ENCODE measurements around the gene OPN4. TPM values are rescaled to one million over a fixed set of nuclear protein-coding genes. Genes with fewer than 3 reads are reported as not detected.

OPN4 gene
- polyA plus RNA-seq, 1 of the 3 experiments (the other 2 are of a cell fraction) = 0.03 TPM

DNA sequence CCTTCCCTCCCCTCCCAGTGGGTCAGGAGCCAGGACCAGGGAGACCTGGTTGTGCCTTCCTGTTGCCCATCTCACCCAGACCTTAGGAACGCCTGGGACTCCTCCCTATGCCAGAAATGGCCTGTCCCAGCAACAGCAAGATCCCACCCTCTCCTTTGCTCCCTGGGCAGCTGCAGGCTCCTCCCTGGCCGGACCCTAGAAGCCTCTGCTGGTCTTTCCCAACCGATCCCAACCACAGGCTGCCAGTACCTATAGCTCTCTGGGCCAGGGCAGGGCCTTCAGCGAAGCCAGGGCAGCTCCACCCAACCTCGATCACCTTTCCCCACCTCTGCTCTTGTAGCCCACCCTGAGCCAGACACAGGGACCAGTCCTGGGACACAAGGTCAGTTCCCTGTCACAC, 35.9 kb downstream of the OPN4 start:
- 80% methylated on average over 5 of the region's 5 CpGs for WGBS (ENCODE audit: low lambda C conversion rate)
- Histone ChIP-seq H3K9me2 (no peaks in the 10 kb centered on the region), H3K4me1 (ENCODE audit: control insufficient read depth in 1 of 2, insufficient read depth in 2 of 2, low read depth in 1 of 2, low read length in 1 of 2) (peaks cover 0 to 6% of the 10 kb centered on the region in 2 experiments; a peak in 1 of 4 replicates), H3K9ac (no peak overlapping the region), H3K36me3 (replicated peaks in 1 of 2; ENCODE audit: control insufficient read depth in 1 of 2, insufficient read depth in 2 of 2, low read length in 1 of 2) (no peaks in the 10 kb centered on the region), H3F3A (replicated peaks; ENCODE audit: insufficient read depth) (no peaks in the 10 kb centered on the region), H3K27ac (ENCODE audit: low read depth in 2 of 2, low read length in 1 of 2) (no peak overlapping the region), H3K9me3 (no peaks in the 10 kb centered on the region), H3K27me3 (ENCODE audit: insufficient read depth) (no peaks in the 10 kb centered on the region), H3K4me2 (no peak overlapping the region), H3K4me3 (ENCODE audit: low read depth in 2 of 2, low read length in 1 of 2) (no peak overlapping the region), H4K20me1 (ENCODE audit: insufficient read depth) (no peaks in the 10 kb centered on the region), H3K79me2 (ENCODE audit: insufficient read depth) (no peaks in the 10 kb centered on the region), H2AFZ (ENCODE audit: low read depth) (no peak overlapping the region)
- ChIA-PET POLR2A (no interaction called here), CTCF (interaction anchor here (1.4 to 3.5 kb wide), 4 partner anchors 11 to 210 kb away, joined by 3 to 39 read pairs (median 4); no protein-coding TSS in a partner anchor)
- no peak for DNase-seq
- TF ChIP-seq, protein P1, sequence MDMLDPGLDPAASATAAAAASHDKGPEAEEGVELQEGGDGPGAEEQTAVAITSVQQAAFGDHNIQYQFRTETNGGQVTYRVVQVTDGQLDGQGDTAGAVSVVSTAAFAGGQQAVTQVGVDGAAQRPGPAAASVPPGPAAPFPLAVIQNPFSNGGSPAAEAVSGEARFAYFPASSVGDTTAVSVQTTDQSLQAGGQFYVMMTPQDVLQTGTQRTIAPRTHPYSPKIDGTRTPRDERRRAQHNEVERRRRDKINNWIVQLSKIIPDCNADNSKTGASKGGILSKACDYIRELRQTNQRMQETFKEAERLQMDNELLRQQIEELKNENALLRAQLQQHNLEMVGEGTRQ (IDR thresholded peaks at IDR 0.05; ENCODE audit: borderline replicate concordance, low read depth, low read length) = no peak
- TF ChIP-seq SMC3 (IDR thresholded peaks at IDR 0.05; ENCODE audit: low read depth, low read length) (no peak), RXRA (IDR thresholded peaks at IDR 0.05; ENCODE audit: borderline replicate concordance, low read depth) (no peak), GABPA (IDR thresholded peaks at IDR 0.05; ENCODE audit: low read depth) (no peak), GATA2 (CRISPR knock-in tag; IDR thresholded peaks at IDR 0.05) (no peak), FOXJ3 (CRISPR knock-in tag; IDR thresholded peaks at IDR 0.05) (no peak), SIN3A (IDR thresholded peaks at IDR 0.05; ENCODE audit: borderline replicate concordance, low read depth, low read length) (no peak), EZH2phosphoT487 (IDR thresholded peaks at IDR 0.05; ENCODE audit: borderline replicate concordance, low read depth) (no peak), FOSL2 (IDR thresholded peaks at IDR 0.05; ENCODE audit: borderline replicate concordance, low read depth) (no peak), JUND (IDR thresholded peaks at IDR 0.05) (no peak), MEF2A (IDR thresholded peaks at IDR 0.05; ENCODE audit: borderline replicate concordance, low read depth) (no peak), TCF12 (IDR thresholded peaks at IDR 0.05) (no peak), YY1 (IDR thresholded peaks at IDR 0.05; ENCODE audit: low read depth) (no peak), RCOR1 (IDR thresholded peaks at IDR 0.05; ENCODE audit: low read length) (no peak)
- TF ChIP-seq, protein P2, sequence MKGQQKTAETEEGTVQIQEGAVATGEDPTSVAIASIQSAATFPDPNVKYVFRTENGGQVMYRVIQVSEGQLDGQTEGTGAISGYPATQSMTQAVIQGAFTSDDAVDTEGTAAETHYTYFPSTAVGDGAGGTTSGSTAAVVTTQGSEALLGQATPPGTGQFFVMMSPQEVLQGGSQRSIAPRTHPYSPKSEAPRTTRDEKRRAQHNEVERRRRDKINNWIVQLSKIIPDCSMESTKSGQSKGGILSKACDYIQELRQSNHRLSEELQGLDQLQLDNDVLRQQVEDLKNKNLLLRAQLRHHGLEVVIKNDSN (IDR thresholded peaks at IDR 0.05; ENCODE audit: borderline replicate concordance, low read depth) = no peak
- TF ChIP-seq, protein P3, sequence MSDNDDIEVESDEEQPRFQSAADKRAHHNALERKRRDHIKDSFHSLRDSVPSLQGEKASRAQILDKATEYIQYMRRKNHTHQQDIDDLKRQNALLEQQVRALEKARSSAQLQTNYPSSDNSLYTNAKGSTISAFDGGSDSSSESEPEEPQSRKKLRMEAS (IDR thresholded peaks at IDR 0.05; ENCODE audit: low read depth) = no peak
- TF ChIP-seq, protein P4, sequence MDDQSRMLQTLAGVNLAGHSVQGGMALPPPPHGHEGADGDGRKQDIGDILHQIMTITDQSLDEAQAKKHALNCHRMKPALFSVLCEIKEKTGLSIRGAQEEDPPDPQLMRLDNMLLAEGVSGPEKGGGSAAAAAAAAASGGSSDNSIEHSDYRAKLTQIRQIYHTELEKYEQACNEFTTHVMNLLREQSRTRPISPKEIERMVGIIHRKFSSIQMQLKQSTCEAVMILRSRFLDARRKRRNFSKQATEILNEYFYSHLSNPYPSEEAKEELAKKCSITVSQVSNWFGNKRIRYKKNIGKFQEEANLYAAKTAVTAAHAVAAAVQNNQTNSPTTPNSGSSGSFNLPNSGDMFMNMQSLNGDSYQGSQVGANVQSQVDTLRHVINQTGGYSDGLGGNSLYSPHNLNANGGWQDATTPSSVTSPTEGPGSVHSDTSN (IDR thresholded peaks at IDR 0.05) = no peak
